Endothelial cell of umbilical vein (primary cell): ENCODE data around the gene RFX2. TPM values are rescaled to one million over a fixed set of nuclear protein-coding genes. Genes with fewer than 3 reads are reported as not detected.

Experiments used
- BruUV-seq: library from RNA; stranded (reverse); fragments of 400-500 nt; replicated peaks from 2 replicates; lab custom pipeline; 2021; lab: Mats Ljungman, UMichigan
- CTCF ChIA-PET: fragments of 300-600, 350-600 bp; sonication (Branson Sonifier 250); formaldehyde crosslinking; loops from one replicate; lab custom pipeline; 2021; ENCODE audit warnings: antibody characterized with exemption, inconsistent platforms; lab: Charles Lee
- POLR2A ChIA-PET: fragments of 300-600, 350-600 bp; sonication (Branson Sonifier 250); formaldehyde crosslinking; loops from one replicate; lab custom pipeline; 2021; ENCODE audit warnings: antibody characterized with exemption, inconsistent platforms; lab: Charles Lee
- DNase-seq: peaks from one replicate; pipeline ENCODE4 v3.0.0-alpha.2; 2011; ENCODE audit warnings: low read depth, low spot score
- FAIRE-seq: peaks from 2 replicates; lab custom pipeline; 2011; peaks lifted over from hg19 to GRCh38; lab: Jason Lieb, UNC
- H2AFZ ChIP-seq: 2 replicates; pipeline ENCODE4 v1.6.0; 2012; ENCODE audit warnings: low read depth, low read length, control low read depth, inconsistent platforms
- H3K27ac ChIP-seq: 2 replicates; pipeline ENCODE4 v1.5.1; 2011; ENCODE audit warnings: low read depth, mild to moderate bottlenecking, control low read depth, low read length, moderate library complexity; ENCODE audit not compliant: insufficient read depth
- H3K27me3 ChIP-seq, 2 experiments: 2 replicates each; pipeline versions ENCODE4 v1.6.0 to v1.6.1; 2011; ENCODE audit warnings: low read length in 2 of 2, mixed read lengths in 1 of 2; ENCODE audit not compliant: control insufficient read depth in 2 of 2, insufficient read depth in 2 of 2
- H3K36me3 ChIP-seq, 2 experiments: 2 replicates in 1 of 2; 3 replicates in 1 of 2; pipeline ENCODE4 v1.5.1; 2011; ENCODE audit warnings: low read length in 2 of 2, mild to moderate bottlenecking in 1 of 2, moderate library complexity in 1 of 2; ENCODE audit not compliant: control insufficient read depth in 2 of 2, insufficient read depth in 2 of 2; ENCODE audit errors: extremely low read depth in 1 of 2
- H3K4me1 ChIP-seq: 3 replicates; pipeline ENCODE4 v1.5.1; 2011; ENCODE audit warnings: mild to moderate bottlenecking, low read length; ENCODE audit not compliant: control insufficient read depth, insufficient read depth; ENCODE audit errors: extremely low read depth
- H3K4me2 ChIP-seq: 2 replicates; pipeline ENCODE4 v1.6.1; 2011; ENCODE audit warnings: low read length, control low read depth, mixed read lengths; ENCODE audit not compliant: insufficient read depth
- H3K4me3 ChIP-seq, 3 experiments: fragments of 200-600 bp in 1 of 3; sonication (generic), shearing (Covaris generic) in 1 of 3; replicated peaks in 1 of 3; 2 replicates each; pipeline ENCODE4 v1.5.1; 2011 to 2016; ENCODE audit warnings: control low read depth in 3 of 3, low read length in 3 of 3, mild to moderate bottlenecking in 2 of 3, inconsistent platforms in 1 of 3, low read depth in 1 of 3, moderate library complexity in 1 of 3; ENCODE audit not compliant: insufficient read depth in 1 of 3
- H3K79me2 ChIP-seq: 2 replicates; pipeline ENCODE4 v1.6.0; 2012; ENCODE audit warnings: low read length, inconsistent platforms; ENCODE audit not compliant: control insufficient read depth, insufficient read depth
- H3K9ac ChIP-seq: replicated peaks from 2 replicates; pipeline ENCODE3; 2011; ENCODE audit warnings: low read length, control low read depth; ENCODE audit not compliant: insufficient read depth; ENCODE audit errors: extremely low read depth
- H3K9me1 ChIP-seq: replicated peaks from 3 replicates; pipeline ENCODE4 v1.6.0; 2011; ENCODE audit warnings: mild to moderate bottlenecking, low read length; ENCODE audit not compliant: control insufficient read depth, insufficient read depth; ENCODE audit errors: extremely low read depth
- H3K9me3 ChIP-seq: replicated peaks from 2 replicates; pipeline ENCODE4 v1.5.1; 2012; ENCODE audit warnings: low read length, inconsistent platforms; ENCODE audit not compliant: control insufficient read depth, insufficient read depth
- H4K20me1 ChIP-seq: replicated peaks from 2 replicates; pipeline ENCODE3; 2011; ENCODE audit warnings: mild to moderate bottlenecking, low read length; ENCODE audit not compliant: control insufficient read depth, insufficient read depth; ENCODE audit errors: extremely low read depth
- EZH2 ChIP-seq: IDR thresholded peaks from 2 replicates; pipeline ENCODE4 v1.6.1; 2012; ENCODE audit warnings: borderline replicate concordance, low read depth, mild to moderate bottlenecking, moderate library complexity, low read length, inconsistent platforms; ENCODE audit not compliant: severe bottlenecking
- FOS ChIP-seq: IDR thresholded peaks from 2 replicates; pipeline ENCODE4 v1.6.1; 2011; ENCODE audit warnings: mild to moderate bottlenecking, low read length, moderate library complexity, borderline replicate concordance; ENCODE audit not compliant: insufficient read depth
- GATA2 ChIP-seq: IDR thresholded peaks from 2 replicates; pipeline ENCODE4 v1.7.0; 2011; ENCODE audit warnings: low read depth, mild to moderate bottlenecking, moderate library complexity, mixed read lengths, low read length; ENCODE audit not compliant: insufficient read length, insufficient read depth
- JUN ChIP-seq: IDR thresholded peaks from 2 replicates; pipeline ENCODE4 v1.6.1; 2011; ENCODE audit warnings: borderline replicate concordance, low read depth; ENCODE audit not compliant: insufficient read length, insufficient read depth
- MAX ChIP-seq: IDR thresholded peaks from 2 replicates; pipeline ENCODE4 v1.6.1; 2011; ENCODE audit not compliant: insufficient read depth, insufficient read length
- MYC ChIP-seq: IDR thresholded peaks from one replicate; pipeline ENCODE4 v1.6.1; 2011; ENCODE audit warnings: mild to moderate bottlenecking, low read depth, low read length
- POLR2A ChIP-seq: IDR thresholded peaks from 2 replicates; pipeline ENCODE4 v1.6.1; 2012; ENCODE audit warnings: low read depth, mild to moderate bottlenecking, control low read depth, low read length
- POLR2AphosphoS5 ChIP-seq: IDR thresholded peaks from 2 replicates; pipeline ENCODE4 v1.6.1; 2012; ENCODE audit warnings: low read depth, mild to moderate bottlenecking, control low read depth, low read length, moderate library complexity; ENCODE audit not compliant: insufficient read depth
- dilution Hi-C: fragments of 300-500 bp; cut with MboI; formaldehyde crosslinking; loops from one replicate; pipeline ENCODE4 v1.15.0; 2019; ENCODE audit warnings: low sequenced_read_pairs; ENCODE audit not compliant: extremely low pct_ligation_motif_present
- intact Hi-C: fragments of 100-400 bp; cut with micrococcal nuclease; formaldehyde crosslinking; loops from one replicate; pipeline ENCODE4 v1.10.0; 2022
- polyA plus RNA-seq, 4 experiments: library from polyadenylated mRNA; depleted of rRNA in 3 of 4; stranded (reverse) in 3 of 4; unstranded in 1 of 4; fragments of >200 nt; gene quantifications; 2 replicates each; pipeline versions ENCODE4 v1.2.1 to v1.2.3, GENCODE V29; 2011 to 2012; ENCODE audit warnings: missing spikeins in 1 of 4
- total RNA-seq: library from RNA; stranded (reverse); gene quantifications from 2 replicates; pipeline ENCODE4 v1.2.3, GENCODE V29; 2021
- TF ChIP-seq, protein P1 (sequence below), 2 donors: IDR thresholded peaks; 1 replicate in 1 of 2; 2 replicates in 1 of 2; pipeline ENCODE4 v1.5.1; 2011; ENCODE audit warnings: low read length in 2 of 2, mild to moderate bottlenecking in 2 of 2, moderate library complexity in 2 of 2, control low read depth in 1 of 2, inconsistent platforms in 1 of 2, low read depth in 1 of 2; ENCODE audit not compliant: insufficient read depth in 1 of 2; ENCODE audit errors: extremely low read depth in 1 of 2

Gene RFX2
- total and polyA plus RNA-seq, 2 donors (not counting 3 experiments of a cell fraction or from before 2014, with no cell fraction given): 16.1 to 19.0 TPM

- no peak for TF ChIP-seq JUN
- TF ChIP-seq FOS: no peak
- TF ChIP-seq, protein P1, sequence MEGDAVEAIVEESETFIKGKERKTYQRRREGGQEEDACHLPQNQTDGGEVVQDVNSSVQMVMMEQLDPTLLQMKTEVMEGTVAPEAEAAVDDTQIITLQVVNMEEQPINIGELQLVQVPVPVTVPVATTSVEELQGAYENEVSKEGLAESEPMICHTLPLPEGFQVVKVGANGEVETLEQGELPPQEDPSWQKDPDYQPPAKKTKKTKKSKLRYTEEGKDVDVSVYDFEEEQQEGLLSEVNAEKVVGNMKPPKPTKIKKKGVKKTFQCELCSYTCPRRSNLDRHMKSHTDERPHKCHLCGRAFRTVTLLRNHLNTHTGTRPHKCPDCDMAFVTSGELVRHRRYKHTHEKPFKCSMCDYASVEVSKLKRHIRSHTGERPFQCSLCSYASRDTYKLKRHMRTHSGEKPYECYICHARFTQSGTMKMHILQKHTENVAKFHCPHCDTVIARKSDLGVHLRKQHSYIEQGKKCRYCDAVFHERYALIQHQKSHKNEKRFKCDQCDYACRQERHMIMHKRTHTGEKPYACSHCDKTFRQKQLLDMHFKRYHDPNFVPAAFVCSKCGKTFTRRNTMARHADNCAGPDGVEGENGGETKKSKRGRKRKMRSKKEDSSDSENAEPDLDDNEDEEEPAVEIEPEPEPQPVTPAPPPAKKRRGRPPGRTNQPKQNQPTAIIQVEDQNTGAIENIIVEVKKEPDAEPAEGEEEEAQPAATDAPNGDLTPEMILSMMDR (IDR thresholded peaks at IDR 0.05; ENCODE audit: extremely low read depth in 1 of 2, insufficient read depth in 1 of 2, low read depth in 1 of 2, low read length in 2 of 2): no peak
- no peak for TF ChIP-seq MAX
- no peak for TF ChIP-seq MYC
- no peak for TF ChIP-seq EZH2
- TF ChIP-seq POLR2AphosphoS5: no peak
- TF ChIP-seq GATA2: no peak
- TF ChIP-seq POLR2A: no peak
- no peak overlapping the region for H2AFZ ChIP-seq
- no TSS peak for BruUV-seq
- H3K27ac ChIP-seq: no peak overlapping the region
- no peaks in the 10 kb centered on the region for H3K9me3 ChIP-seq
- H3K27me3 ChIP-seq: no peaks in the 10 kb centered on the region
- intact Hi-C loops (loop anchor here (5.0 kb wide), 1 partner anchor 63 kb away; the partner anchor contains the start of genes NDUFA11 and VMAC), dilution Hi-C loops (no loop called here)
- no peak overlapping the region for H3K4me3 ChIP-seq
- CTCF ChIA-PET: interaction anchor here (0.6 to 5.2 kb wide), 3 partner anchors 57 to 161 kb away, joined by 3 to 134 read pairs (median 3); no protein-coding TSS in a partner anchor
- H3K9me1 ChIP-seq: no peaks in the 10 kb centered on the region
- peaks cover 93% of the 10 kb centered on the region for H3K79me2 ChIP-seq
- no peak overlapping the region for H3K4me2 ChIP-seq
- H3K36me3 ChIP-seq: peaks cover 0 to 3% of the 10 kb centered on the region in 2 experiments
- no peak for DNase-seq
- no peak for FAIRE-seq
- no peak overlapping the region for H3K9ac ChIP-seq
- POLR2A ChIA-PET: no interaction called here
- no peaks in the 10 kb centered on the region for H4K20me1 ChIP-seq
- peaks cover 31% of the 10 kb centered on the region for H3K4me1 ChIP-seq
Measured at GRCh38 chr19:5964816-5965565, 145.3 kb downstream of the RFX2 start.
